HuH-7.5 (cell line): ENCODE data around the gene ZNF526.

Experiments used
- DNase-seq: peaks from one replicate; pipeline ENCODE4 v3.0.0; 2011; ENCODE audit warnings: low spot score

The ZNF526 gene

DNA sequence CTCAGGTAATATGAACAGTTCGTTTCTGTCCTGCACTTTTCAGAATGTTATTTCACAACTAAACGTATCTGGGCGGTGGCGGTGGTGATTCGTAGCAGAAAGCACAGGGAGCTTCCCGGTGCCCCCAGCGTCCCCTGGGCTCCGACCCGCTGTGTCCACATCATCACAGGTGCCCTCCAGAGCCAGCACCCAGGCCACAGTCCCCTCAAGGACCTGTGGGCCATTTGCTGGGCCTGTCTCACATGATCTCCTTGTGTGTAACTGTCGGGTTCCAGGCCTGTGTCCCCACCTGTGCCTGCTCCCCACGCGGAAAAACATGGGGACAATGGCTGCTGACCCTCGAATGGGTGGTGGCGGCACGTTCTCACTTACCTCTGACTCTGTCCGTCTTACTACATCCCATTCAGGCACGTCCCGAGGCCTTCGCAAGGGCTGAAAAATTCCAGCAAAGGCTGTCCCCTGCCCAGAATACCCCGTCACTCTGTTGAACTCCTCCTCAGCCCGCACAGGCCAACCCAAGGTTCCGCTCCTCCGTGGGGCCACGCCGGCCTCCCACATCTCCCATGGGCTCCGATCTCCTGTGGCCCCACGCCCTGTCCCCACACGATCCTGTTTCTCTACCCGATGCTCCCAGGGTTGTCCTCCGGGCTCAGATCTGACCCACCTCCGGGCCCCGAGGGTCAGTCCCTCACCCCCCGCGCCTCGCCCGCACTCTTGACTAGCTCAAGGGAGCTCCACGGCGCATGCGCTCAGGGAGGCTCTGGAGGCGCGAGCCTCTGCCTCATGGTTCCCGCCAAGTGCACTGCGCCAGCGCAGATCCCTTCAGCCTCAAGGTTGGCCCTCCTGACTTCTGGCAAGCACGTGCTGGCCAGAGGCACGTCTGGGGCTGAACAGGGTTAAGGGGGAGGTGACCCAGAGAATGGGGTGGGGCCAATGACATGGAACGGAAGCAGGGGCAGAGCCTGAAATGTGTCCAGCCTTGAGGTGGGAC is 23.8 kb upstream of the ZNF526 start:
- no peak for DNase-seq

DNA sequence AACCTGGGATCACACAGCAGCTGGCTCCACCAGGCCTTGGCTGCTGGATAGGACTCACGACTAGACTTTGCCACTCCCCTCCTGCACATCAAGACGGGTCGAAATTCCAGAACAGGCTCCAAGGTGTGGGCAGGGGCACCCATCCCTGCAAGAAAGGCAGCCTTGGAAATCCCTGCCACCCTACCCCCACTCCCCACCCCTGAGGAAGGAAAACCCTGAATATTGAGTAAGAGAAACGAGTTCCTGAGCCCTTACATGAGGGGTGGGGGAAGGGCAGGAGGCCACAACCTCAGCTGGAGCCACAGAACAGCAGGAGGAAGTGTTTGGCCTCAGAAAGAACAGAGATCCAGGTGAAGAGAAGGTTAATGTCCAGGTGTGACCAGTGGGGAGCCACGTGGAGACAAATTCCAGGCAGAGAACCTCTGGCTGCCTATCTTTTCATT is 22.7 kb upstream of the ZNF526 start:
- DNase-seq, result no peak

DNA sequence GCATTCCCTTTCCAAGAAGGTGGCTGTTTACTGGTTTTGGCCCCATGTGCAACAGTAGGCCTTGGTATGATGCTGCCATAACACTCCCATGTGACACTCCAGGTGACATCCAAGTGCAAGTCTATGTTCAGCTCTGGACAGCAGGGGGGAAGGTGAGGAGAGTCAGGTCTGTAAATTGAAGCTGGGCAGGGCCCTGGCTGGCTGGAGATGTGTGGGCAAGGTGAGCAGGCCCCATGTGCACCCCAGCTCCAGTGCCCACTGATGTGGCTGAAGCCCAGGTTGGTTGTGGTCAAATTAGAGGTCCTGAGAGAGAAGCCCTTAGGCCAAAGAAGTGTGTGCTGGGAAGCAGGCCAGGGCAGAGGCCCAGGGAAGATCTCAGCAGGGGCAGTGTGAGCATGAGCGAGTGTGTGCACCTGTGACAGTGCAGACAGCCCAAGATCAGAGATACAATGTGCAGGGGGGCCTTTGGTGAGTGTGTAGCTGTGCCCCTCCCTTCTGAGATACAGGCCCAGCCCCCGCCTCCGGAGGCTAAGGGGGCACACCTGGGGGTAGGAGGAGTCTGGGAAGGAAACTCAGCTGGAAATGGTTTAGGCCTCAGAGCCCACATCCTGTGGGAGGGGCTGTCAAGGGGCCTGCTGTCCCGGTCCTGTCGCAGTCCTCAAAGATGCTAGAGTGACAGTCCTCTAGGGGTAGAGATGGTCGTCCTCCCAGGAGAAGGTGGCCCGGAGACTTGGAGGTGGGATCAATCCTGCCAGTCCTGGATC is 21.3 kb upstream of the ZNF526 start:
- no peak for DNase-seq

DNA sequence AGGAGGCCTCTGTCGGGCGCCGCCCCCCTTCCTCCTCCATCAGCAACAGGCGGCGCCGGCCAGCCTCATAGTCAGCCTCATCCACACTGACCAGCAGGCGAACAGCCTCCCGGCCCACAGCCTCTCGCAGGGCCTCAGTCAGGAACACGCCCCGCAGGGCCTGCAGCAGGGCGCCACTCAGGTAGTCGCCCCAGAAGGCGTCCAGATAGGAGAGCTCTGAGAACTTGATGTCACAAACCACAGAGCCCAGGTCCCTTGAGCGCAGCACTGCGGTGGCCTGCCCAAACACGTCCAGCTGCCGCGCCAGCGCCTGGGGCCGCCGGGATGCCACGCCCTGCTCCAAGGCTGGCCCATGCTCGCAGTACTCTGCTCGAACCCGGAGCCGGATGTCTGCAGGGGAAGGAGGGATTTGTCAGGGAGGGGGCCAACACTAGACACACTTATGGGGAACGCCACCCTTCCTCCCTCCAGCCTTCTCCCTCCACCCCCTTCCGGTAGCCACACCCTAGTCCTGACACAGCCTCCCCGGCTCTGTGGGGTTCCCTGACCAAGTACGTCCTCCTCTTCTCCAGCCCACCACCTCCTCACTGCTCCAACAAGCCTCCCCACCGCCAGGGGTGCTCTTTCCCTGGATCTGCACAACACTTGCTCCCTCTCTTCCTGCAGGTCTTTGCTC is 20.5 kb upstream of the ZNF526 start:
- DNase-seq, result no peak

DNA sequence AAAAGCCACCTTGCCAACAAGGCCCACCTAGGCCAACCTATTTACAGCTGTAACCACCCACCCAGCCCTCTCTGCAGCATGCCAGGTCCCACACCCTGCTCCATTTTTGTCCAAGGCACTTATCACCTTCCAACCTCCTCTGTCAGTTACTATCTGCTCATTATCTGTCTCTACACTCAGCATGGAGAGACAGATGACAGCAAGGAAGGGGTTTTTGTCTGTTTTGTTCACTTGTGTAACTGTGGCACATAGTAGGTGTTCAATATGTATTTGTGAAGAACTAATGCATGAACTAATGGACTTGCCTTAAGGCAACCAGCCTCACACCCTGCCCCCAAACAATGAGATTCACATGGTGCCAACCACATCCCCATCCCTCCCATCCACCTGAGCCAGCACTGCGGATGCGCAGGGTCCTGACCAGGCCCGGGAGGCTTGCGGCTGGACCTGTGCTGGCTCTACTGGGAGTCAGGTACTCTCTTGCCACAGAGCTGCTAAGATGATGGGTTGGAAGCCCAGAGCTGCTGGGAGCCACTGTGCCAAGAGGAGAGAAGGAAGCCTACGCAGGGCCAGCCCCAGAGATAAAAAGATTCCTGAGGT is 19.9 kb upstream of the ZNF526 start:
- DNase-seq, result no peak

DNA sequence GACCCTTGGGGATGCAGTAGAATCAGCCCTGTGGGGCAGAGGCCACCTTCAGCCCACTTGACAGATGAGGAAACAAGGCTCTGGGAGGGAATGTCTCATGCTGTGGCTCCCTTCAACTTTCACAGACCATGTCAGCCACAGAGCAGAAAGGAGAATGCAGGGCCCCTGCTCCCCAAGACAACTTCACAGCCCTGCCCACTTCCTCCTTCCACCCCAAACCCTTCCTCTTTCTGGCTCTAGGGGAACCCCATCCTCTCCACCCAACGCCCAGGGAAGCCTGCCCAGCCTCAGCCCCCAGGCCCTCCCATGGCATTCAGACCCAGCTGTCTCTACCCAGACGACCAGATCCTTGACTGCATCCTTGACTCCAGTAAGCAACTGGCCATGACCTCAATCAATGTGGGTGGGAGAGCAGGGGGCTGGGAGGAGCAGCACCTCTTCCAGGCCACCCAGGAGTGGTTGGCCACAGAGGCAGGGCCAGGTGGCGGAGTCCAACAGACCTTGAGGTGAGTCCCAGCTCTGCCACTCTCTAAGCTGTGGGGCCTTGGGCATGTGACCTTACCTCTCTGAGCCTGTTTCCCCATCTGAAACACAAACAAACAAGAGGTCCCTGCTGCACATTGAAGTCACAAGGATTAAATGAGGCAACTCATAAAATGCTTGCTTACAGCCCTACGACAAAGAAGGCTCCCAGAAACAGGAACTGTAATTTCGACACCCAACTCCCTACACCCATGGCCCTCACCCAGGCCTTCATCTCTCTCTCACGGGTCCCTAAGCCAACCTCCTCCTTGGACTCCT is 18.4 kb upstream of the ZNF526 start:
- no peak for DNase-seq

DNA sequence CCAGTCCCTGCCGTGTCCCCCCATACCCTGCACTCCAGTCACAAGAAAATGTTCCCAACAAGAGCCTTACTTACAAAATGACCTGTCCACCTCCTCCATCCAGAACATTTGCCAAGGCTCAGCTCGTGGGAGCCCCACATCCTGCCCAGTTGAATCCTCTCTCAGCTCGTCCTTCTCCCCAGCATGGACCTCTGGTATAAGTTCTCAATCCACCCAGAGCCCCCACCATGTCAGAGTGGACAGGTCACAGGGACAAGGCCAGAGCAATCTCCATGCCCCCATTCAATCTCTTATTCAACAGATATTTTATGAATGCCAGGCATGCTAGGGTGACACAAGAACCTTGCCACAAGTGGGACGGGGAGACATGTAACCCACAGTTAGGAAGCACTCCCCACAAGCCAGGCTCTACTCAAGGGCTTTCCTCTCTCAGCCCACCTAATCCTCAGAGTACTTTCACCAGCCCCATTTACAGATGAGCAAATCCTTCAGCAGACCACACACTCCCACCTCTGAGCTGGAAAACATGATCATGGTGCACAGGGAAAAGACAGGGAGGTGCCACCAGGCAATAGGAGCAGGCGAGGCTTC is 17.7 kb upstream of the ZNF526 start:
- DNase-seq, result no peak

DNA sequence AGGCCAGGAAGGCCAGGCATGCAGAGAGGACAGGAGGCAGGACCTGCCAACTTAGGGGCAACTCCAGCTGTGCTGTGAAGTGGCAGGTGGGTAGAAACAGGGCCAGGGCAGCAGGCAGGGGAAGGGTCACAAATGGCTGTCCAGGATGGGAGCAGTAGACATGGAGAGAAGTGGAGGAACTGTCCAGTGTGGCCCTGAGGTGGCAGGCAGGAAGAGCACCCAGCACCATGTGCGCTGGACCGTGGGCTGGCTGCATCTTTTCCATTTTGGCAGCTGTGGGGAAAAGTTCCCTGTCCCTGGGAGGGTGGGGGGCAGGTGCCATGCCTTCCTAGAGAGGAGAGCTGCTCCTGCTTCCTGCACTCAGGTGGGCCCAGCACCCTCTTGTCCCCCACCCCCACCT is 16.4 kb upstream of the ZNF526 start:
- DNase-seq, result no peak

DNA sequence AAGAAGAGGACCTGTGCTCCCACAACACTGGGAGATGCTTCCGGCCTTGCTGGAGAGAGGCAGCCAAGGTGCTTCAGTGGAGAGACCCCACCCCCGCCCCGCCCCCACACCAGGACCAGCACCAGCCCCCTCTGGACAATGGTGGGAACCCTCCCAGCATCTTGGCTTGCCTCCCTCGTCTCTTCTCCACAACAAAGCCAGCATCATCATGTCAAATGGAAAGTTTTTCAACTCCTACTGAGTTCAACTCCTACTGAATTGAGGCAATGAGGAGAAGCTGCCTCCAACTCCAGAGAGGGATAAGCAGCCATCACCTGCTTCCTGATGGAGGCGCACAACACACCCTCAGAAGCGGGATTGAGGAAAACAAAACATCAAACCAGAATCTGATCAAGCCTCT is 15.4 kb upstream of the ZNF526 start:
- DNase-seq, result no peak

DNA sequence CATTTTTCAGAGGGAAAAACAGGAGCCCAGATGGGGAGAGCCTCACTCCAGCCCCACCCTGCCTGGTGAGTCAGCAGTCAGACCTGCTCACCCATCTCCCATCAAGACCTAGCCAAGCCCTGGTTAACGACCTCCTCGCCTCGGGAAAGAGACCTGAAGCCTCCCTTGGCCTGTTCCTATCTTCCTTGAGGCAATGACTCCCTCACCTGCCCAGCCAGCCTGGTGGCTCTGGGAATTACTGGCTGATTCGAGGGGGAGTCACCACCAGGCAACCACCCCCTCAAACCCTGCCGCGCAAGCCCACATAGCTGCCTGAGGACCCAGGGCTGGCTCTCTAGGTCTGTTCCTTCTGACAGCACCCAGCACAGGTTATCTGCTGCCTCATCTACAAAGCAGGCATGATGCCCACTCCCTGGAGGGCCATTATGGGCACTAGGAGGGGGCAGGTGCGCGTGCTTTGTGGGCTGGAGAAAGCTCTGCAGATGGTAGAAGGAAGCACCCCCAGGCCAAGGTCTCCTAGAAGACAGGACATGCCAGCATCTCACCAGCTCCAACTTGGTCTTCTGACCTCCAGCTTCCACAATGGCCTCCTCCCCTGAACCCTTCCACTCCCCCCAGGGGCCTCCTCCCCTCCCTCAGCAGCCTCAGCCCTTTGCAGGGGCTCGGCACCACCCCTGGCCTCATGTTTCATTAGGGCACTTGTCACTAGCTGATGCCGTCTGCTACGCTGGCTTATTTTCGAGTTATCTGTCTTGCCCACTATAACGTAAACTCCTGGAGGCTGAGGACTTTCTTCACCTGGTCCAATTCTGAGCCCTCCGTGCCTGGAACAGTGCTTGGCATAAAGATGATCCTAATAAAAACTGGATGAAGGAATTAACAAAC is 13.0 kb upstream of the ZNF526 start:
- no peak for DNase-seq

DNA sequence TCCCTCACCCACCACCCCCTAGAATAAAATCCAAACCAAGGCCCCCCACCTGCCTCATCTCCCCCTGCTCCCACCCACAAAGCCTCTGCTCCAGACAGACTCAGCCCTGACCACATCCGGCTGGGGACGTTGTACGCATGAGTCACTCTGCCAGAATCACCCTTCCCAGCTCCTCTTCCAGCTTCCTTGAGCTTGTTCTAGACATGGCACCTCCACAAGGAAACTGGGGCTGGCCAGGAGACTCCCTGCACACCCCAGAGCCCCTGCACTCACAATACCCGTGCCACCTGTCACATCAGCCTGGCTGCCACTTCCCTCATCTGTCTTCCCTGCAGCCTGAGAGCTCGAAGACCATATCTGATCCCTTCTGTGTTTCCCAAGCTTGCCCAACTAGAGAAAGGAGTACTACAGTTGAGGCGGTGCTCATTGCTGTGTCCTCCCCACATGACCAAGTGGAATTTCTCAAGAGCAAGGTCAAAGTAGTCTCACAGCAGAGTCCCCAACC is 12.3 kb upstream of the ZNF526 start:
- no peak for DNase-seq

DNA sequence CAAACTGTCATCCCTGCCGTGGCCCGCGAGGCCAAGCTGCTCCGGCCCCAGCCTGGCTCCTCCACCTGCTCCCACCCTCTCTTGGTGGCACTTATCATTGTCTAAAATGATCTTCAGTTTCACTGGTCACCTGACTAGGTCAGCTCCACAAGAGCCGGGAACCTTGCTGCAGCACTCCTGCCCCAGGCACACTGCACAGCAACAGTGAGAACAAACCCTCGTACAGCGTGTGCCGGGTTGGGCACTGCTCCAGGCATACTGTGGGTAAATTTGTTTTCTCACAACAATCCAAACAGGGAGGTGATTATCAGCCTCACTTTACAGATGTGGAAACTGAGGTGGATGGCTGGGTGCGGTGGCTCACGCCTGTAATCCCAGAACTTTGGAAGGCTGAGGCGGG is 11.5 kb upstream of the ZNF526 start:
- no peak for DNase-seq

DNA sequence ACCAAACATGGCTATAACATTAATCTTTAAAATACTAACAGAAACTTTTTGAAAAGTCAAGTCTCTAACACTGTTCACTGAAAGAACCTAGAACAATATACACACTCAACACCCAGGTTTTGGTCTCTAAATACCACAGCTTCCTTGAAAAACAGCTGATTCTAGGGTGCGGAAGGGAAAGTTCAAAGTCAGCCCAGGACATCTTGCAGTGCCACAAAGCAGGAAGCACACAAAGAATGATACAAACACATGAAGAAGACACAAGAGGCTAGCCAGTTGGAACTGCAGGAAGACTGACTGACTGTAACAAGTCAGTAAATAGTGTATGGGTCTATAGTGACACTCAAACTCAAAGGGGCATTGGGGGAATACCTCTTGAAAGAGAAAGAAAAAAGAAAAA is 7.2 kb upstream of the ZNF526 start:
- no peak for DNase-seq

DNA sequence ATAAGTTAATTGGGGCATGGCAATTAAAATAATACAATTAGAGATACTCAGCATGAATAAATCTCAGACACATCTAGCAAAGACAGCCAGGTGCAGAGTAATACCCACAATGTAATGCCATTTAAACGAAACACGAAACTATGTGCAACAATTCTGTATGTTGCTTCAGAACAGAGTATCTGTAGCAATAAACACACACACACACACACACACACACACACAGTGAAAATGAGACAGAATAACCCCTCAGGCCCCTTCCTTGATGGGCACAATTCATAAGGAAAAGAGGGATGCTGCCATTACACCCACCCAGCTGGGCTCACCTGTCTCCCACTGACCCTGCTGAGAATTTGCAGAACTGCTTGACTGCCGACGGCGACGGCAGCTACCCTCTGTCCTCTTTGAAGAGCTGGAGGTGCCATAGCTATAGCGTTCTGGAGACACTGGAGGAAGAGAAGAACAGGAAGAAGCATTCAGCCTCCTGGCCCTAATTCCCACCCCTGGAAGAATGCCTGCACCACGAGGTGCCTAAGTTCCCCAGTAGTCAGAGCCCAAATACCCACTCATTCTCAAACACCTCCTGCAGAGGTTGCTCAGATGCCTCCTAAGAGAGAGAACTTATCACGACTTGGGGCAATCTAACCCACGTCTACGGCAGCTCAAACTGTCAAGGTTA is 5.2 kb upstream of the ZNF526 start:
- no peak for DNase-seq

DNA sequence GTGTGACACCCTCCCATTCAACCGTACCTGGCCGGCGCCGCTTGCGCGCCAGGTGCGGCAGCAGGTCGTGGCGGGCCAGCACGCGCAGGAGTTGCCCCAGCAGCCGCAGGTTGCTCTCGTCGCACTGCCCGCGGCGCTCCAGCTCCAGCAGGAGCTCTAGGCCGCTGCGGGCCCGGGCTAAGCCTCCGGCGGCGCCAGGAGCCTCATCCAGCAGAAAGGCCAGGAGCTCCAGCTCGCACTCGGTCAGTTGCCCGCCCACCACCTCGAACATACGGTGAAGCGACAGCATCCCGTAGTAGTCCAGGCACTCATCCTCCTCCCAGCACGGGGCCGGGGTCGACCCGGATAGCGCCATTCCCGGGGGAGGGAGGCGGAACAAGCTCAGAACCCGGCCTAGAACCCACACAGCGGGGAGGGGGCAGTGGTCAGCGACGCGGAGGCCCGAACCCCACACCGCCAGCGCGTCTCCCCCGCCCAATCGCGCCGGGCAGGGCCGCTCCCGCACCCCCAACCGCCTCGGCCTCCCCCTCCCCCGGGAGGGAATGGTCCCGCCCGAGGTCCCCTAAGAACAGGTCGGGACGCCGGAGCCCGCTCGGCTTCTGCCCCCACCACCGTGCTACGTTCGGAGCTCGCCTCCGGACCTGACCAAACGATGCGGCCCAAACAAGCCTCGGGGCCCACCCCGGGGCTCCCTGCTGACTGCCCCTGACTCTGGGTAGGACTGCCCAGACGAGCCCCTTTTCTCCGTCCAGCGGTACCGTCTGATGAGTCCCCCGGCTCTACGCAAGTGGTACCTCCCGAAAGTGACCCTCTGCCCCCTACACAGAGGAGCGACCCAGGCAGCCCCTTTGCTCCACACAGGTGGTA is 3.2 kb upstream of the ZNF526 start:
- peak; percentile 62 for DNase-seq

DNA sequence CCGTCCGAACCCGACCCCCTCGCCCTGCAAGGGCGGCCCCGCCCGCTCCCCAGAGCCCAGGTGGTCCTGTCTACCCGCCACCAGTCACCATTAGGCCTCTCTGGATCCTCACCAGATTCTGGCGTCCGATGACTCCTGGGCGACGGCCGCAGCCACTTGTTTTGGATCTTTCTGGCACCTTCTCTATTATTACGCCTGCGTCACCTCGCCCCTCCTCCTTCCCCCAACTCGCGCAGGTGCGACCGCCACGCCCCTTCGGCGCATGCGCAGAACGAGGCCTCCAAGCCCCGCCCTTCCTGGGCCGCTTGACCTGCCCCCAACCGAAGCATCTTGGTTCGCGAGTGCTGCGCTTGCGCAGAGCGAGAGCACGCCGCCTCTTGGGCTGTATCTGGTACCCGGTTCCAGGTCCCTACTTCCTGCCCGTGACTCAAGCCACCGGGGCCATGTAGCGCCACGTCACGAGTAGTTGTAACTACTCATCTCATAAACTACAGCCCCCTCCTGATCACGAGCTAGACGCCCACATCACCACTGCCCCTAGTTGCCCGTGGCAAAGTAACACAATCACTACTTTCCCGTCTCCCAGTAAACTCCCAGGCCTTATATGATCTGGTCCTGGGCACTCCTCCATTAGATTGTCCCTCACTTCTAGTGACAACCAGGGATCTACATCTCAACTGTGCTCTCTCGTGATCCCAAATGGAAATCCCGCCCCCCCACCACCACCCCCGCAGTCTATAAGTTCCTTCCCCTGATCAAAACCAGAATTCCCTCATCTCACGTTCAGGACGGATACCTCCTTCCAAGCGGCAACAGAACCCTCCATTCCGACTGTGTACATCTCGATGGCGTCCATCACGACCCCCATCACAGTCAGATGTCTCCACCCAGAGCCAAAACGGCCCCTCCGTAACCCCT is 2.3 kb upstream of the ZNF526 start, which contains the start of gene DEDD2:
DEDD2 (minus strand) TSS at position 158 of the 918 bp plus-strand sequence. CDS start 670 bp downstream, outside the sequence.
- peak; percentile 97 for DNase-seq

DNA sequence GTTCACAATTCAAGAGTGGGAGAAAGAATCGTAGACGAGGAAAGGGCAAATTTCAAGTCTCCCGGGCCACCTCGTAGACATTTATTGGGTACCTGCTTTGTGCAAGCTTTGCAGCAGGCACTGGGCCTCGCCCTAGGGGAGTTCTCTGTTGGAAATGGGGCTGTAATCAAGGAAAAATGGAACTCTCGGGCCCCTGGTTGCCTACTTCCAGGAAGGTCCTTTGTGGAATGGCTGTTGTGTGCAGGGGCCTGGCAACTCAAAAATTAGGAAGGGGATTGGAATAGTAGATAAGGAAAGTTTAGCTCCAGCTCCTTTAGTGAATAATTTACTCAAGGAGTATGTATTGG is 612 bp downstream of the ZNF526 start:
- DNase-seq, result no peak
